Esophagus (tissue), 2 donors: ENCODE data around the gene XXYLT1. TPM values are rescaled to one million over a fixed set of nuclear protein-coding genes. Genes with fewer than 3 reads are reported as not detected.
A peak's percentile ranks its signal among the peaks of the same experiment; 100 is the strongest.
"Not testable (repeated sequence)": the region's sequence is repeated elsewhere in the genome, so short reads cannot be mapped to it uniquely, and the experiment has no call there.

Source experiments
- H3K27ac ChIP-seq, 2 donors: one replicate each; pipeline ENCODE4 v1.5.1; 2013; ENCODE audit warnings: low read depth in 2 of 2, mild to moderate bottlenecking in 2 of 2, inconsistent platforms in 1 of 2, low read length in 1 of 2, moderate library complexity in 1 of 2
- H3K27me3 ChIP-seq, 2 donors: one replicate each; pipeline ENCODE4 v1.6.1; 2013; ENCODE audit warnings: low read length in 2 of 2, control low read depth in 1 of 2, mild to moderate bottlenecking in 1 of 2; ENCODE audit not compliant: insufficient read depth in 2 of 2, control insufficient read depth in 1 of 2
- H3K36me3 ChIP-seq, 2 donors: one replicate each; pipeline ENCODE4 v1.6.1; 2013; ENCODE audit warnings: low read length in 1 of 2; ENCODE audit not compliant: control insufficient read depth in 2 of 2, insufficient read depth in 2 of 2
- H3K4me1 ChIP-seq, 2 donors: one replicate each; pipeline ENCODE4 v1.6.1; 2013; ENCODE audit warnings: low read length in 1 of 2; ENCODE audit not compliant: control insufficient read depth in 2 of 2, insufficient read depth in 2 of 2
- H3K4me3 ChIP-seq, 2 donors: one replicate each; pipeline ENCODE4 v1.5.1; 2013; ENCODE audit warnings: low read length in 2 of 2, mild to moderate bottlenecking in 2 of 2, low read depth in 1 of 2, moderate library complexity in 1 of 2
- H3K9me3 ChIP-seq, 2 donors: one replicate each; pipeline ENCODE4 v1.6.1; 2013; ENCODE audit warnings: mild to moderate bottlenecking in 2 of 2, low read depth in 1 of 2, low read length in 1 of 2, moderate library complexity in 1 of 2; ENCODE audit not compliant: control insufficient read depth in 2 of 2, insufficient read depth in 1 of 2
- WGBS, 2 donors: extraction: QIAGEN DNeasy Blood & Tissue Kit; methylation state at CpG; one replicate each; pipeline ENCODE4 v1.1.7; 2013; 5-methylcytosine and 5-hydroxymethylcytosine counted together
- polyA plus RNA-seq, 2 donors: library from polyadenylated mRNA; stranded (reverse); fragments of 200-250 nt; gene quantifications; one replicate each; pipeline ENCODE4 v1.2.3, GENCODE V29; 2013
- donor health status: healthy with polysubstance abuse.
- donor health status: Bipolar disorder and iron deficiency.

The XXYLT1 gene
- polyA plus RNA-seq, result 10 to 100 TPM; 10.2 to 10.4 TPM

DNA sequence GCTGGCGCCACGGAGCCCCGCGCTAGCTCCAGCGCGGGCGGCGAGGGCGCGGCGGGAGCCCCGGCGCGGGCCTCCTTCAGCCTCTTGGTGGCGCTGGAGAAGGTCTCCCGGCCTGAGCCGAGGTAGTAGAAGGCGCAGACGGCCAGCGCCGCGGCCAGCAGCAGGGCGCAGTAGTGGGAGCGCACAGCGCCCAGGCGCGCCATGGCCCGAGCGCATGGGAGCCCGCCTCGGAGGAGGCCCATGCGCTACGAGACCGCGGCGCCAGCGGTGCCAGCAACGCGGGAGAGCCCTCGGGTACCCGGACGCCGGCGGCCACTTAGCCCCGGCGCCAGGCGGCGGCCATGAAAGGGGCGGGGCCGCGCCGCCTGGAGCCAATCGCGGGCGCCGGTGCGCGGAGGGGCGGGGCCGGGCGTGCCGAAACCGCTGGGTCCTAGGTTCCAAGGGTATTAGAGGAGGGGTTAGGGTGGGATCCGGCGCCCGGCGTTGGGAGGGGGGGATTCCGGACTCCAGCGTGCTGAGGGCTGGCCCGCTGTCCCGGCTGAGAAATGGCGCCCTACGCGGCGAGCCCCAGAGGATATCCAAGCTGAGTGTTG, at the start of gene XXYLT1:
XXYLT1 (minus strand) TSS at position 343 of the 593 bp plus-strand sequence; CDS start at position 242, 101 bp downstream.
- Histone ChIP-seq H3K9me3 (no peaks in the 10 kb centered on the region), H3K4me1 (peaks cover 7 to 10% of the 10 kb centered on the region in 2 donors), H3K27me3 (no peaks in the 10 kb centered on the region), H3K36me3 (no peaks in the 10 kb centered on the region), H3K27ac (peak within 1 kb of the TSS; percentile 85 to 96), H3K4me3 (peak within 1 kb of the TSS; percentile 65 to 93)
- 0% methylated on average over 49 to 75 of the region's 75 CpGs for WGBS, 2 donors

- H3K4me3 ChIP-seq, result no peak overlapping the region
- no peak overlapping the region for H3K27ac ChIP-seq
- H3K9me3 ChIP-seq, result peaks cover 0 to 6% of the 10 kb centered on the region in 2 donors
- no peaks in the 10 kb centered on the region for H3K27me3 ChIP-seq
- peaks cover 3 to 10% of the 10 kb centered on the region in 2 donors for H3K36me3 ChIP-seq
- no peaks in the 10 kb centered on the region for H3K4me1 ChIP-seq
- 95 to 97% methylated on average over 5 of the region's 5 CpGs for WGBS, 2 donors
Measured at GRCh38 chr3:195319060-195319459, 48.1 kb upstream of the XXYLT1 start.

GRCh38 chr3:195312714-195313113, 41.8 kb upstream of the XXYLT1 start:
- 78 to 80% methylated on average over 6 of the region's 6 CpGs for WGBS, 2 donors
- H3K9me3 ChIP-seq, result no peaks in the 10 kb centered on the region

GRCh38 chr3:195307711-195308110, 36.8 kb upstream of the XXYLT1 start:
- Histone ChIP-seq H3K27me3 (no peaks in the 10 kb centered on the region), H3K4me1 (no peaks in the 10 kb centered on the region), H3K4me3 (no peak overlapping the region), H3K9me3 (no peaks in the 10 kb centered on the region), H3K27ac (no peak overlapping the region), H3K36me3 (peaks cover 0 to 3% of the 10 kb centered on the region in 2 donors)

More at GRCh38 chr3:195312714-195313113, 41.8 kb upstream of the XXYLT1 start:
- Histone ChIP-seq H3K4me1 (no peaks in the 10 kb centered on the region), H3K36me3 (no peaks in the 10 kb centered on the region), H3K4me3 (no peak overlapping the region), H3K27ac (no peak overlapping the region), H3K27me3 (no peaks in the 10 kb centered on the region)

DNA sequence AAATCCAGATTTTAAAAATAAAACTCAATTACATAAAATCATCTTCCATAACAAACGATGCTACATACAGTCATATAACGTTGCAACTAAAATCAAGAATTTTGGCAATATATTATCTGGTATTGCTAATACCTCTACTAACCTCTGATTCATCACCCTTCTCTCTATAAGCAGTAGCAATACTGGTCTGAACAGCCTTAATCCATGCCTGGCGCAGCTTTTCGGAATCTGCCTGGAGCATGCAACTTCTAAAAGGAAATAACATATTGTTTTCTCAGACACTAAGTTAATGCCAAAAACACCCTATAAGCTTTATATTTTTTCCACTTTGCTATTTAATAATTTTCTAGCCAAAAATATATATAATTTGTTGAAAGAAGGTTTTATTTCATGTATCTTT, 35.4 kb upstream of the XXYLT1 start:
- no peaks in the 10 kb centered on the region for H3K4me1 ChIP-seq
- H3K36me3 ChIP-seq, result peaks cover 2 to 3% of the 10 kb centered on the region in 2 donors
- 53 to 73% methylated on average over 4 of the region's 4 CpGs for WGBS, 2 donors
- no peaks in the 10 kb centered on the region for H3K9me3 ChIP-seq
- no peak overlapping the region for H3K4me3 ChIP-seq
- no peak overlapping the region for H3K27ac ChIP-seq
- H3K27me3 ChIP-seq, result no peaks in the 10 kb centered on the region

- Histone ChIP-seq H3K9me3 (no peaks in the 10 kb centered on the region), H3K36me3 (peaks cover 4 to 6% of the 10 kb centered on the region in 2 donors), H3K27ac (no peak overlapping the region), H3K27me3 (no peaks in the 10 kb centered on the region), H3K4me1 (no peaks in the 10 kb centered on the region), H3K4me3 (no peak overlapping the region)
- 90 to 93% methylated on average over 3 of the region's 3 CpGs for WGBS, 2 donors
Measured at GRCh38 chr3:195302431-195302830, 31.5 kb upstream of the XXYLT1 start.

DNA sequence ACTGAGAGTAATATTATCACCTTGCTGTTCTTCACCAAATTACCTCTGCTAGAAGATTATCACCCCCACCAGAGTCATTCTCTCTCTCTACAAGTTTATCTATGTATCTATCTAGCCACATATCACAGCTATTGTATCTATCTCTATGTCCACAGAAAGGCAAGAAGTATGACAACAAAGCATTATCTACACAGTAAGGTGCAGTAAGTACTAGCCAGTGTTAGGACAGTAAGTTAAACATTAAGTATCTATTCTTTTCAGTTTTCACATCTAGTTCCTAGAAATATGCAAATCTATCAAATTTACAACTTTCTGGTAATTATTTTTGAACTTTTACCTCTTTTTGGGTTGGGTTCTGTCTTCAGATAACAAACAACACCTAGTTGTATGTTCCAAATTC, 26.5 kb upstream of the XXYLT1 start:
- H3K4me1 ChIP-seq, result no peaks in the 10 kb centered on the region
- H3K4me3 ChIP-seq, result no peak overlapping the region
- H3K27me3 ChIP-seq, result no peaks in the 10 kb centered on the region
- no peak overlapping the region for H3K27ac ChIP-seq
- peaks cover 4 to 7% of the 10 kb centered on the region in 2 donors for H3K36me3 ChIP-seq
- no peaks in the 10 kb centered on the region for H3K9me3 ChIP-seq

DNA sequence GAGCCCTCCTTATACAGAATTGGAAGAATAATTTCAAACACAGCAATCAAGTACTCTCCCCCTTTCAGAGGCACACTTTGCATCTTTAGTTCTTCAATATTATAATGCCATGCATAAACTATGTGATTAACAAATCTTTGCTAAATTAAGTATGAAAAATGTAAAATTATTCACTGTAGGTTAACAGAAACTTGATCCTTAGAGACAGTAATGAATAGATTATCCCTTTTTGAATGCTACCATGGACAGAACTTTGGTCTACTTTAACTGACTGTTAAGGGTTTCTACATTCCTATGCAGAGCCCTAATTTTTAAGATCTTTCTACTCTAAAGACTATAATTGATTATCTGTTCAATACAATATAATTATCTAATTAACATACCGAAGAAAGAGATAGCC, 25.7 kb upstream of the XXYLT1 start:
- peaks cover 4% of the 10 kb centered on the region in 2 donors for H3K36me3 ChIP-seq

GRCh38 chr3:195291121-195291520, 20.2 kb upstream of the XXYLT1 start:
- H3K9me3 ChIP-seq, result no peaks in the 10 kb centered on the region
- no peaks in the 10 kb centered on the region for H3K4me1 ChIP-seq
- peaks cover 2 to 3% of the 10 kb centered on the region in 2 donors for H3K36me3 ChIP-seq
- 95 to 100% methylated on average over 1 of the region's 1 CpG for WGBS, 2 donors
- no peak overlapping the region for H3K27ac ChIP-seq
- H3K4me3 ChIP-seq, result no peak overlapping the region
- H3K27me3 ChIP-seq, result no peaks in the 10 kb centered on the region

More for the DNA sequence above, 25.7 kb upstream of the XXYLT1 start:
- H3K4me1 ChIP-seq, result no peaks in the 10 kb centered on the region
- no peak overlapping the region for H3K27ac ChIP-seq
- H3K4me3 ChIP-seq, result no peak overlapping the region
- H3K9me3 ChIP-seq, result no peaks in the 10 kb centered on the region
- H3K27me3 ChIP-seq, result no peaks in the 10 kb centered on the region
- WGBS, 2 donors, result 98 to 100% methylated on average over 1 of the region's 1 CpG

DNA sequence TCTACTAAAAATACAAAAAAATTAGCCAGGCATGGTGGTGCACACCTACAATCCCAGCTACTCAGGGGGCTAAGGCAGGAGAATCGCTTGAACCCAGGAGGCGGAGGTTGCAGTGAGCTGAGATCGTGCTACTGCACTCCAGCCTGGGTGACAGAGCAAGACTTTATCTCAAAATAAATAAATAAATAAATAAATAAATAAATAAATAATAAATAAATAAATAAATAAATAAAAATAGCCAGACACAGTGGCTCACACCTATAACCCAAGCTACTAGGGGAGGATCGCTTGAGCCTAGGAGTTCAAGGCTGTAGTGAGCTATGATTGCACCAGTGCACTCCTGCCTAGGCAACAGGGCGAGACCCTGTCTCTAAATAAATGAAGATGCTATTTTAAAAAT, 19.7 kb upstream of the XXYLT1 start:
- H3K27ac ChIP-seq, H3K4me3 ChIP-seq, H3K9me3 ChIP-seq, H3K27me3 ChIP-seq, H3K4me1 ChIP-seq, H3K36me3 ChIP-seq: not testable (repeated sequence)
- WGBS, 2 donors, result 97 to 100% methylated on average over 5 of the region's 5 CpGs
